OCI-LY3 (cell line): ENCODE results near the gene ANXA4.
"Not testable (repeated sequence)": the region's sequence is repeated elsewhere in the genome, so short reads cannot be mapped to it uniquely, and the experiment has no call there.

Experiments
- H2AFZ ChIP-seq: fragments of 200-600, 300-600 bp; shearing (Covaris generic); 2 replicates; pipeline ENCODE4 v1.6.0; 2014; ENCODE audit warnings: antibody characterized with exemption, low read depth, low read length
- H3K27ac ChIP-seq: fragments of 200-600, 300-600 bp; sonication (generic); 2 replicates; pipeline ENCODE4 v1.5.1; 2014; ENCODE audit warnings: mild to moderate bottlenecking, low read length, moderate library complexity, mixed read lengths
- H3K27me3 ChIP-seq: fragments of 200-600, 300-600 bp; sonication (generic); 2 replicates; pipeline ENCODE4 v1.6.1; 2014; ENCODE audit warnings: low read depth, low read length, mixed read lengths
- H3K36me3 ChIP-seq: fragments of 200-600, 300-600 bp; sonication (generic); replicated peaks from 2 replicates; pipeline ENCODE3; 2014; ENCODE audit warnings: low read depth, low read length, mixed read lengths
- H3K4me1 ChIP-seq: fragments of 300-600, 200-600 bp; sonication (generic); 2 replicates; pipeline ENCODE4 v1.6.1; 2014; ENCODE audit warnings: low read length, mixed read lengths
- H3K4me2 ChIP-seq: fragments of 200-600, 300-600 bp; sonication (generic); 2 replicates; pipeline ENCODE4 v1.6.1; 2014; ENCODE audit warnings: low read length, mixed read lengths
- H3K4me3 ChIP-seq: fragments of 300-600, 200-600 bp; sonication (generic); 2 replicates; pipeline ENCODE4 v1.5.1; 2014; ENCODE audit warnings: antibody characterized with exemption, mild to moderate bottlenecking, low read length, moderate library complexity
- H3K79me2 ChIP-seq: fragments of 300-600, 200-600 bp; shearing (Covaris generic); 2 replicates; pipeline ENCODE4 v1.6.1; 2014; ENCODE audit warnings: mild to moderate bottlenecking, low read length, mixed read lengths
- H3K9ac ChIP-seq: fragments of 300-600, 200-600 bp; shearing (Covaris generic); 2 replicates; pipeline ENCODE4 v1.6.0; 2014; ENCODE audit warnings: mild to moderate bottlenecking, low read length, moderate library complexity
- H3K9me3 ChIP-seq: fragments of 200-600, 300-600 bp; shearing (Covaris generic); 2 replicates; pipeline ENCODE4 v1.6.1; 2014; ENCODE audit warnings: low read length, mixed read lengths; ENCODE audit not compliant: insufficient read depth
- H4K20me1 ChIP-seq: fragments of 200-600, 300-600 bp; sonication (generic); 2 replicates; pipeline ENCODE4 v1.6.1; 2016; ENCODE audit warnings: low read length, mixed read lengths; ENCODE audit not compliant: insufficient read depth
- CTCF ChIP-seq: fragments of 200-600, 300-600 bp; sonication (generic); IDR thresholded peaks from 2 replicates; pipeline ENCODE4 v1.5.1; 2014; ENCODE audit warnings: antibody characterized with exemption, low read length, low read depth
- EZH2phosphoT487 ChIP-seq: fragments of 200-600 bp; shearing (Covaris generic); IDR thresholded peaks from 2 replicates; pipeline ENCODE4 v1.6.1; 2018; ENCODE audit warnings: antibody characterized with exemption, mixed run types, low read depth

Gene ANXA4

DNA sequence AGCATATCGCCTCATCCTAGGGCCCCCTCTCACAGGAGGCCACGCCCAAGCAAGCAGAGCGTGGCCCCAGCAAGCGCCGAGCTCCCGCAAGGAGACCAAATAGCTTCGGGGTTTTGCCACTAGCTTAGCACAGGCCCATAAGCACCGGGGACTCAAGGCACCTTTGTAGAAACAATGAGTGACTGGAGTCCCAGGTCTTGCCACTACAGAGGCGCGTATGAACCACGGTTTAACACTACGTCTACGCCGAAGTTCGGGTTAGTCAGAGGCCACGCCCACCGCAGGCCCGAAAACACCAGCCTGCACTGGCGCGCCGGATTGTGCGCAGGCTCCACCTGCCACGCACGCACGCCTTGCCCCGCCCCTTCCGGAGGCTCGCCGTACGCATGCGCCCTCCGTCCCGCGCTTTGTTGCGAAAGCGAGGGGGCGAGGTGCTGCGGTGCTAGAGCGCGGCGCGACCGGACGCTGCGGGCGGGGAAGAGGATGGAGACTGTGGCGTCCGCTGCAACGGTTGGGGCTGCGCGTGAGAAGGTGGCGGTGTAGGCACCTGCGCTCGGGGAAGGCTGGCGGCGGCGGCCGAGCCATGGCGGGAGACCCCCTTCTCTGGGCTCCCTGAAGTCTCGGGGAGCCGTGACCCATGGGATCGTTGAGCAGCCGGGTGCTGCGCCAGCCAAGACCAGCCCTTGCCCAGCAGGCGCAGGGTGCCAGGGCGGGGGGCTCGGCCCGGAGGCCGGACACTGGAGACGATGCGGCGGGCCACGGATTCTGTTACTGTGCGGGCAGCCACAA lies 87.5 kb downstream of the ANXA4 start, which contains the start of gene GMCL1:
Gene GMCL1 (plus strand): TSS at position 405 of the 789 bp plus-strand sequence. CDS start 233 bp downstream, at position 638.
- Histone ChIP-seq H3K79me2 (peaks cover 48% of the 10 kb centered on the region), H3K9me3 (no peaks in the 10 kb centered on the region), H3K4me1 (peaks cover 12% of the 10 kb centered on the region)

DNA sequence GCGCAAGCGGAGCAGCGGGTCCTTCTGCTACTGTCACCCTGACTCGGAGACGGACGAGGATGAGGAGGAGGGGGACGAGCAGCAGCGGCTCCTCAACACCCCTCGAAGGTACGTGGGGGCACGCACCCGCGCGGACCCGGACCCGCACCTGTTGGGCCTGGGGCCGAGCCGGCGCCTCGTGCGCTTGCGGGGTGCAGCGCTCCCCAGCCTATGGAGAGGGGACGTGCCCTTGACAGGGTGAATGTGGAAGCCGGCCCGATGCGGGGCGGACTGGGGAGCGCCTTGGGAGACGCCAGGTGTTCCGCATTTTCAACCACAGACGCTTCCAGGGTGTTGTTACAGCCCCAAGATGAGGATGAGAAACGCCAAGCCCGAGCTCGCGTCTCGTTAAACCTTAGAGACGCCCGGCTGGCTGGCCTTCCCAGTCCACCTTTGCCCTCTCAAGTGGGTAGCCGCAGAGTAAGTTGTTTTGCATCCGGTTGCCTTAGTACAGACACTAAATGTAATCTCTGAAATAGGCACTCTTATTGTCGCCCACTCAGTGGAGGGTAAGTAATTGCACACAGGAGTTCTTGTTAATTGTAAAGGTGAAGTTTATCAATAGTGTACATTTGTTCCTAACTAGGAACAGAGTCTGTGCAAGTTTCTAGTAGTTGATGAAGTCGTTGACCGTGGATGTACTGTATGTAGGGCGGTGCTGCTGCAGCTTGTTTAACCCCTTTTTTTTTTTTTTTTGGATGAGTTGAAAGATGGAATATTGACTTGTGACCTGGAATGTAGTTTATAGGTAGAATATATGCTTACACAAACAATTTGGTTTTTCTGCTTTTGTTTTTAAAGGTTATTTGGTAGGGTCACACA lies 88.3 kb downstream of the ANXA4 start:
- Histone ChIP-seq H4K20me1 (no peaks in the 10 kb centered on the region), H3K4me2 (peak overlapping the region; percentile 91), H2AFZ (peak overlapping the region; percentile 56; the same call in 1 of the 2 replicates), H3K27ac (peak overlapping the region; percentile 21; the same call in 1 of the 2 replicates), H3K9ac (peak overlapping the region; percentile 86), H3K9me3 (no peaks in the 10 kb centered on the region), H3K79me2 (peaks cover 56% of the 10 kb centered on the region), H3K4me1 (peaks cover 12% of the 10 kb centered on the region), H3K4me3 (peak overlapping the region; percentile 86), H3K36me3 (peaks cover 3% of the 10 kb centered on the region), H3K27me3 (no peaks in the 10 kb centered on the region)
- TF ChIP-seq EZH2phosphoT487: no peak
- TF ChIP-seq CTCF: no peak

More for the DNA sequence above, 87.5 kb downstream of the ANXA4 start, which contains the start of gene GMCL1:
- Histone ChIP-seq H4K20me1 (no peaks in the 10 kb centered on the region), H3K4me2 (peak within 1 kb of the TSS; percentile 91), H2AFZ (peak within 1 kb of the TSS; percentile 87), H3K9ac (peak within 1 kb of the TSS; percentile 86), H3K36me3 (peaks cover 3% of the 10 kb centered on the region), H3K4me3 (peak within 1 kb of the TSS; percentile 86), H3K27me3 (no peaks in the 10 kb centered on the region), H3K27ac (peak within 1 kb of the TSS; percentile 60)
- TF ChIP-seq CTCF (no peak), EZH2phosphoT487 (no peak)

DNA sequence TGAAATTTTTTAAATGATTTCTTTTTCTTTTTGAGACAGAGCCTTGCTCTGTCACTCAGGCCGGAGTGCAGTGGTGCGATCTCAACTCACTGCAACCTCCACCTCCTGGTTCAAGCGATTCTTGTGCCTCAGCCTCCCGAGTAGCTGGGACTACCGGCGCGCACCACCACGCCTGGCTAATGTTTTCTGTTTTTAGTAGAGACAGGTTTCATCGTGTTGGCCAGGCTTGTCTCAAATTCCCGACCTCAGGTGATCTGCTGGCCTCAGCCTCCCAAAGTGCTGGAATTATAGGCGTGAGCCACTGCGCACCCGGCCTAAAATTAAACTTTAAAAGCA lies 88.9 kb downstream of the ANXA4 start:
- H2AFZ ChIP-seq, H3K27me3 ChIP-seq, H3K9me3 ChIP-seq, H4K20me1 ChIP-seq, H3K36me3 ChIP-seq, H3K27ac ChIP-seq: not testable (repeated sequence)
- Histone ChIP-seq H3K4me1 (peaks cover 13% of the 10 kb centered on the region), H3K79me2 (peaks cover 62% of the 10 kb centered on the region), H3K4me3 (peak overlapping the region; percentile 86), H3K4me2 (peak overlapping the region; percentile 91), H3K9ac (peak overlapping the region; percentile 86; the same call in 1 of the 2 replicates)

DNA sequence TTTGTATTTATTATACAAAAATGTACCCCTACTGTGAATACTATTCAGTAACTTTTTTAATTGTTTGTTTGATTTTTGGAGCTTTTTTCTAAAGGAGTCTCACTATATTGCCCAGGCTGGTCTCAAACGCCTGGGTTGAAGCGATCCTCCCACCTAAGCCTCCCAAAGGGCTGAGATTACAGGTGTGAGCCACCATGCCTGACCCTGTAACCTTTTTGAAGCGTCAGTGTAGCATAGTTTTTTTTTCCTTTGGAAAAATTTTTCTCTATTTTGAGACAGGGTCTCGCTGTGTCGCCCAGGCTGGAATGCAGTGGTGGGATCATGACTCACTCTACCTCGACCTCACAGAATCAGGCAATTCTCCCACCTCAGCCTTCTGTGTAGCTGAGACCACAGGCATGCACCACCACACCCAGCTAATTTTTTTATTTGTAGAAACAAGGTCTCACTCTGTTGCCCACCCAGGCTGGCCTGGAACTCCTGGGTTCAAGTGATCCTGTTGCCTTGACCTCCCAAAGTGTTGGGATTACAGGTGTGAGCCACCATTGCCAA lies 89.5 kb downstream of the ANXA4 start:
- Histone ChIP-seq H3K9ac (no peak overlapping the region), H2AFZ (no peak overlapping the region), H3K27me3 (no peaks in the 10 kb centered on the region), H3K4me3 (no peak overlapping the region), H3K27ac (no peak overlapping the region), H3K4me1 (peaks cover 18% of the 10 kb centered on the region), H3K79me2 (peaks cover 67% of the 10 kb centered on the region), H4K20me1 (0 out of 2 replicates have a peak, but pooled peaks cover 4% of the 10 kb centered on the region), H3K36me3 (peaks cover 3% of the 10 kb centered on the region), H3K4me2 (no peak overlapping the region), H3K9me3 (no peaks in the 10 kb centered on the region)
- TF ChIP-seq CTCF (no peak), EZH2phosphoT487 (no peak)
